HG02840 (cell line): ENCODE data around the gene TMEFF1.
"Not testable (repeated sequence)": the region's sequence is repeated elsewhere in the genome, so short reads cannot be mapped to it uniquely, and the experiment has no call there.

ENCODE experiments used
- ATAC-seq: cut with Tn5 transposase; IDR thresholded peaks from one replicate; pipeline ENCODE4 v1.9.1; 2021; ENCODE audit warnings: mild to moderate bottlenecking, moderate library complexity, moderate number of reproducible peaks; ENCODE audit not compliant: unreplicated experiment, low FRiP score

Gene TMEFF1

GRCh38 chr9:100472788-100473275 is at the start of gene TMEFF1:
TMEFF1 (plus strand) TSS chr9:100473149; CDS start chr9:100473545, 396 bp downstream.
- no peak for ATAC-seq

GRCh38 chr9:100425758-100426157 is 47.2 kb upstream of the TMEFF1 start:
- ATAC-seq: no peak

GRCh38 chr9:100426189-100426529 is 46.8 kb upstream of the TMEFF1 start:
- no peak for ATAC-seq

GRCh38 chr9:100426530-100427365 is 46.2 kb upstream of the TMEFF1 start, which contains the start of gene MSANTD3:
MSANTD3 (plus strand) TSS chr9:100427143; CDS start chr9:100441939, 14,796 bp downstream.
- ATAC-seq: peak; percentile 66

GRCh38 chr9:100427366-100428263 is 45.3 kb upstream of the TMEFF1 start:
- ATAC-seq: peak; percentile 53

- no peak for ATAC-seq
Measured at GRCh38 chr9:100428871-100429654, 43.9 kb upstream of the TMEFF1 start.

- ATAC-seq: no peak
Measured at GRCh38 chr9:100430286-100430940, 42.5 kb upstream of the TMEFF1 start.

GRCh38 chr9:100431886-100432285 is 41.1 kb upstream of the TMEFF1 start:
- no peak for ATAC-seq

GRCh38 chr9:100432736-100433135 is 40.2 kb upstream of the TMEFF1 start:
- ATAC-seq: no peak

GRCh38 chr9:100436571-100436970 is 36.4 kb upstream of the TMEFF1 start:
- no peak for ATAC-seq

GRCh38 chr9:100437860-100438805 is 34.8 kb upstream of the TMEFF1 start:
- ATAC-seq: no peak

GRCh38 chr9:100440071-100440470 is 32.9 kb upstream of the TMEFF1 start:
- ATAC-seq: no peak

GRCh38 chr9:100440487-100440886 is 32.5 kb upstream of the TMEFF1 start:
- not testable (repeated sequence) for ATAC-seq

- no peak for ATAC-seq
Measured at GRCh38 chr9:100441911-100442361, 31.0 kb upstream of the TMEFF1 start.

GRCh38 chr9:100443781-100444768 is 28.9 kb upstream of the TMEFF1 start:
- ATAC-seq: no peak

- no peak for ATAC-seq
Measured at GRCh38 chr9:100445161-100445902, 27.6 kb upstream of the TMEFF1 start.
